WTC11 (cell line): ENCODE measurements around the gene CITED4. TPM values are rescaled to one million over a fixed set of nuclear protein-coding genes. Genes with fewer than 3 reads are reported as not detected.

ENCODE experiments used
- ATAC-seq: fragments of 200-7000 bp; cut with Tn5 transposase; 2 replicates; pipeline ENCODE4 v1.10.0; 2021; ENCODE audit warnings: mild to moderate bottlenecking, moderate library complexity
- CTCF ChIA-PET: fragments of 300-600 bp; sonication (Branson Sonifier 250); formaldehyde crosslinking; loops from one replicate; lab custom pipeline; 2021; ENCODE audit warnings: antibody characterized with exemption; lab: Charles Lee
- POLR2A ChIA-PET: fragments of 350-600 bp; sonication (Branson Sonifier 250); formaldehyde crosslinking; loops from one replicate; lab custom pipeline; 2021; ENCODE audit warnings: antibody characterized with exemption; lab: Charles Lee
- DNase-seq: peaks from one replicate; pipeline ENCODE4 v3.0.0; 2021; ENCODE audit warnings: low spot score
- H3K27ac Mint-ChIP-seq: 2 replicates; pipeline ENCODE4 v1.8.0; 2021; ENCODE audit warnings: mixed read lengths
- H3K27me3 Mint-ChIP-seq: 2 replicates; pipeline ENCODE4 v1.8.0; 2021; ENCODE audit warnings: low read depth, mild to moderate bottlenecking, moderate library complexity, mixed read lengths
- H3K36me3 Mint-ChIP-seq: 2 replicates; pipeline ENCODE4 v1.8.0; 2021; ENCODE audit warnings: mixed read lengths
- H3K4me1 Mint-ChIP-seq: 2 replicates; pipeline ENCODE4 v1.8.0; 2022; ENCODE audit warnings: mixed read lengths
- H3K4me3 Mint-ChIP-seq: 2 replicates; pipeline ENCODE4 v1.8.0; 2021; ENCODE audit warnings: mild to moderate bottlenecking, moderate library complexity, mixed read lengths
- H3K9me3 Mint-ChIP-seq: 2 replicates; pipeline ENCODE4 v1.8.0; 2021; ENCODE audit warnings: mixed read lengths
- CBFB ChIP-seq: sonication (generic); formaldehyde crosslinking; IDR thresholded peaks from 2 replicates; pipeline ENCODE4 v1.8.1; 2022; ENCODE audit warnings: mild to moderate bottlenecking, low read depth, missing genetic modification reagents
- E2F4 ChIP-seq: sonication (generic); formaldehyde crosslinking; IDR thresholded peaks from 2 replicates; pipeline ENCODE4 v1.8.1; 2022; ENCODE audit warnings: low read depth, mild to moderate bottlenecking, moderate library complexity, missing genetic modification reagents, borderline replicate concordance
- ELF4 ChIP-seq: sonication (generic); formaldehyde crosslinking; IDR thresholded peaks from 2 replicates; pipeline ENCODE4 v1.8.1; 2022; ENCODE audit warnings: low read depth, mild to moderate bottlenecking, moderate library complexity, missing genetic modification reagents
- FOXK1 ChIP-seq: sonication (generic); formaldehyde crosslinking; IDR thresholded peaks from 2 replicates; pipeline ENCODE4 v1.8.0; 2022; ENCODE audit warnings: mild to moderate bottlenecking, moderate library complexity, missing genetic modification reagents
- GRHL2 ChIP-seq: fragments of 250-450 bp; sonication (Bioruptor Pico); IDR thresholded peaks from 2 replicates; pipeline ENCODE4 v1.8.0; 2022; ENCODE audit warnings: mild to moderate bottlenecking, moderate library complexity; ENCODE audit not compliant: insufficient replicate concordance, severe bottlenecking
- IRF1 ChIP-seq: sonication (generic); formaldehyde crosslinking; IDR thresholded peaks from 2 replicates; pipeline ENCODE4 v1.8.0; 2023; ENCODE audit warnings: missing genetic modification reagents
- JAZF1 ChIP-seq: fragments of 250-450 bp; sonication (Bioruptor Pico); IDR thresholded peaks from 2 replicates; pipeline ENCODE4 v1.9.0; 2021; ENCODE audit warnings: moderate library complexity, mild to moderate bottlenecking, inconsistent platforms
- PRDM15 ChIP-seq: sonication (generic); formaldehyde crosslinking; IDR thresholded peaks from 2 replicates; pipeline ENCODE4 v1.8.0; 2022; ENCODE audit warnings: missing genetic modification reagents
- SOX15 ChIP-seq: fragments of 250-450 bp; sonication (Bioruptor Pico); IDR thresholded peaks from 2 replicates; pipeline ENCODE4 v1.9.0; 2021; ENCODE audit warnings: mild to moderate bottlenecking
- SP1 ChIP-seq: sonication (generic); formaldehyde crosslinking; conservative IDR thresholded peaks from 2 replicates; pipeline ENCODE4 v1.8.1; 2022; ENCODE audit warnings: missing genetic modification reagents
- TEAD1 ChIP-seq: sonication (generic); formaldehyde crosslinking; IDR thresholded peaks from 2 replicates; pipeline ENCODE4 v1.8.0; 2022; ENCODE audit warnings: mild to moderate bottlenecking, missing genetic modification reagents
- TEAD4 ChIP-seq: sonication (generic); formaldehyde crosslinking; IDR thresholded peaks from 2 replicates; pipeline ENCODE4 v1.8.0; 2022; ENCODE audit warnings: mild to moderate bottlenecking, missing genetic modification reagents
- TP53 ChIP-seq: sonication (generic); formaldehyde crosslinking; IDR thresholded peaks from 2 replicates; pipeline ENCODE4 v1.8.1; 2023; ENCODE audit warnings: mild to moderate bottlenecking, missing genetic modification reagents
- ZNF138 ChIP-seq: sonication (generic); formaldehyde crosslinking; conservative IDR thresholded peaks from 2 replicates; pipeline ENCODE4 v1.8.1; 2022; ENCODE audit warnings: mild to moderate bottlenecking, moderate library complexity, missing genetic modification reagents
- ZNF317 ChIP-seq: sonication (generic); formaldehyde crosslinking; IDR thresholded peaks from 2 replicates; pipeline ENCODE4 v1.8.1; 2023; ENCODE audit warnings: low read depth, mild to moderate bottlenecking, moderate library complexity, missing genetic modification reagents, borderline replicate concordance
- ZNF423 ChIP-seq: fragments of 250-450 bp; sonication (Bioruptor Pico); IDR thresholded peaks from 2 replicates; pipeline ENCODE4 v2.1.2; 2022; ENCODE audit warnings: mild to moderate bottlenecking, moderate library complexity
- ZNF671 ChIP-seq: fragments of 250-450 bp; sonication (Bioruptor Pico); IDR thresholded peaks from 2 replicates; pipeline ENCODE4 v1.8.0; 2021; ENCODE audit warnings: mild to moderate bottlenecking
- total RNA-seq: library from RNA; stranded (reverse); gene quantifications from 3 replicates; pipeline ENCODE4 v1.2.3, GENCODE V29; 2021
- TF ChIP-seq, protein P1 (sequence below): sonication (generic); formaldehyde crosslinking; IDR thresholded peaks from 2 replicates; pipeline ENCODE4 v1.8.0; 2023; ENCODE audit warnings: missing genetic modification reagents, mild to moderate bottlenecking, borderline replicate concordance
- TF ChIP-seq, protein P2 (sequence below): sonication (generic); formaldehyde crosslinking; IDR thresholded peaks from 2 replicates; pipeline ENCODE4 v1.8.1; 2023; ENCODE audit warnings: mild to moderate bottlenecking, missing genetic modification reagents
- TF ChIP-seq, protein P3 (sequence below): sonication (generic); formaldehyde crosslinking; IDR thresholded peaks from 2 replicates; pipeline ENCODE4 v1.8.1; 2023; ENCODE audit warnings: mild to moderate bottlenecking, missing genetic modification reagents, moderate library complexity
- TF ChIP-seq, protein P4 (sequence below): fragments of 200-600 bp; IDR thresholded peaks from 2 replicates; pipeline ENCODE4 v1.8.0; 2022; ENCODE audit warnings: antibody characterized with exemption

CITED4 gene
- total RNA-seq, 1 experiment from 2014 or later = 24.6 TPM

GRCh38 chr1:40878906-40879305 is 16.7 kb upstream of the CITED4 start:
- ATAC-seq (no peak), DNase-seq (no peak)
- Mint-ChIP-seq H3K4me1 (peaks cover 15% of the 10 kb centered on the region), H3K9me3 (peaks cover 15% of the 10 kb centered on the region), H3K4me3 (no peak overlapping the region), H3K36me3 (peaks cover 13% of the 10 kb centered on the region), H3K27me3 (peaks cover 18% of the 10 kb centered on the region), H3K27ac (no peak overlapping the region)
- CTCF ChIA-PET = interaction anchor here (0.7 to 1.1 kb wide), 2 partner anchors 16 to 23 kb away, joined by 3 to 5 read pairs; partner anchors contain the start of gene CITED4
- POLR2A ChIA-PET = no interaction called here
- TF ChIP-seq TEAD4 = no peak
- TF ChIP-seq IRF1 (CRISPR knock-in tag) = no peak
- no peak for TF ChIP-seq ZNF317 (CRISPR knock-in tag)
- no peak for TF ChIP-seq ELF4 (CRISPR knock-in tag)
- TF ChIP-seq GRHL2 = no peak
- TF ChIP-seq JAZF1 = no peak
- TF ChIP-seq FOXK1 (CRISPR knock-in tag) = no peak
- TF ChIP-seq TP53 (CRISPR knock-in tag) = no peak
- no peak for TF ChIP-seq ZNF671 (CRISPR knock-in tag)
- no peak for TF ChIP-seq PRDM15 (CRISPR knock-in tag)
- no peak for TF ChIP-seq SOX15 (CRISPR knock-in tag)
- TF ChIP-seq ZNF423 (CRISPR knock-in tag) = no peak
- no peak for TF ChIP-seq TEAD1 (CRISPR knock-in tag)
- no peak for TF ChIP-seq SP1 (CRISPR knock-in tag)
- TF ChIP-seq CBFB (CRISPR knock-in tag) = no peak
- no peak for TF ChIP-seq E2F4
- TF ChIP-seq, protein P1, sequence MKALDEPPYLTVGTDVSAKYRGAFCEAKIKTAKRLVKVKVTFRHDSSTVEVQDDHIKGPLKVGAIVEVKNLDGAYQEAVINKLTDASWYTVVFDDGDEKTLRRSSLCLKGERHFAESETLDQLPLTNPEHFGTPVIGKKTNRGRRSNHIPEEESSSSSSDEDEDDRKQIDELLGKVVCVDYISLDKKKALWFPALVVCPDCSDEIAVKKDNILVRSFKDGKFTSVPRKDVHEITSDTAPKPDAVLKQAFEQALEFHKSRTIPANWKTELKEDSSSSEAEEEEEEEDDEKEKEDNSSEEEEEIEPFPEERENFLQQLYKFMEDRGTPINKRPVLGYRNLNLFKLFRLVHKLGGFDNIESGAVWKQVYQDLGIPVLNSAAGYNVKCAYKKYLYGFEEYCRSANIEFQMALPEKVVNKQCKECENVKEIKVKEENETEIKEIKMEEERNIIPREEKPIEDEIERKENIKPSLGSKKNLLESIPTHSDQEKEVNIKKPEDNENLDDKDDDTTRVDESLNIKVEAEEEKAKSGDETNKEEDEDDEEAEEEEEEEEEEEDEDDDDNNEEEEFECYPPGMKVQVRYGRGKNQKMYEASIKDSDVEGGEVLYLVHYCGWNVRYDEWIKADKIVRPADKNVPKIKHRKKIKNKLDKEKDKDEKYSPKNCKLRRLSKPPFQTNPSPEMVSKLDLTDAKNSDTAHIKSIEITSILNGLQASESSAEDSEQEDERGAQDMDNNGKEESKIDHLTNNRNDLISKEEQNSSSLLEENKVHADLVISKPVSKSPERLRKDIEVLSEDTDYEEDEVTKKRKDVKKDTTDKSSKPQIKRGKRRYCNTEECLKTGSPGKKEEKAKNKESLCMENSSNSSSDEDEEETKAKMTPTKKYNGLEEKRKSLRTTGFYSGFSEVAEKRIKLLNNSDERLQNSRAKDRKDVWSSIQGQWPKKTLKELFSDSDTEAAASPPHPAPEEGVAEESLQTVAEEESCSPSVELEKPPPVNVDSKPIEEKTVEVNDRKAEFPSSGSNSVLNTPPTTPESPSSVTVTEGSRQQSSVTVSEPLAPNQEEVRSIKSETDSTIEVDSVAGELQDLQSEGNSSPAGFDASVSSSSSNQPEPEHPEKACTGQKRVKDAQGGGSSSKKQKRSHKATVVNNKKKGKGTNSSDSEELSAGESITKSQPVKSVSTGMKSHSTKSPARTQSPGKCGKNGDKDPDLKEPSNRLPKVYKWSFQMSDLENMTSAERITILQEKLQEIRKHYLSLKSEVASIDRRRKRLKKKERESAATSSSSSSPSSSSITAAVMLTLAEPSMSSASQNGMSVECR (CRISPR knock-in tag) = no peak

- no peak for DNase-seq
- no peak for TF ChIP-seq ZNF138 (CRISPR knock-in tag)
- TF ChIP-seq, protein P2, sequence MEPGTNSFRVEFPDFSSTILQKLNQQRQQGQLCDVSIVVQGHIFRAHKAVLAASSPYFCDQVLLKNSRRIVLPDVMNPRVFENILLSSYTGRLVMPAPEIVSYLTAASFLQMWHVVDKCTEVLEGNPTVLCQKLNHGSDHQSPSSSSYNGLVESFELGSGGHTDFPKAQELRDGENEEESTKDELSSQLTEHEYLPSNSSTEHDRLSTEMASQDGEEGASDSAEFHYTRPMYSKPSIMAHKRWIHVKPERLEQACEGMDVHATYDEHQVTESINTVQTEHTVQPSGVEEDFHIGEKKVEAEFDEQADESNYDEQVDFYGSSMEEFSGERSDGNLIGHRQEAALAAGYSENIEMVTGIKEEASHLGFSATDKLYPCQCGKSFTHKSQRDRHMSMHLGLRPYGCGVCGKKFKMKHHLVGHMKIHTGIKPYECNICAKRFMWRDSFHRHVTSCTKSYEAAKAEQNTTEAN (CRISPR knock-in tag) = no peak
- TF ChIP-seq, protein P3, sequence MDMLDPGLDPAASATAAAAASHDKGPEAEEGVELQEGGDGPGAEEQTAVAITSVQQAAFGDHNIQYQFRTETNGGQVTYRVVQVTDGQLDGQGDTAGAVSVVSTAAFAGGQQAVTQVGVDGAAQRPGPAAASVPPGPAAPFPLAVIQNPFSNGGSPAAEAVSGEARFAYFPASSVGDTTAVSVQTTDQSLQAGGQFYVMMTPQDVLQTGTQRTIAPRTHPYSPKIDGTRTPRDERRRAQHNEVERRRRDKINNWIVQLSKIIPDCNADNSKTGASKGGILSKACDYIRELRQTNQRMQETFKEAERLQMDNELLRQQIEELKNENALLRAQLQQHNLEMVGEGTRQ = no peak
- TF ChIP-seq, protein P4, sequence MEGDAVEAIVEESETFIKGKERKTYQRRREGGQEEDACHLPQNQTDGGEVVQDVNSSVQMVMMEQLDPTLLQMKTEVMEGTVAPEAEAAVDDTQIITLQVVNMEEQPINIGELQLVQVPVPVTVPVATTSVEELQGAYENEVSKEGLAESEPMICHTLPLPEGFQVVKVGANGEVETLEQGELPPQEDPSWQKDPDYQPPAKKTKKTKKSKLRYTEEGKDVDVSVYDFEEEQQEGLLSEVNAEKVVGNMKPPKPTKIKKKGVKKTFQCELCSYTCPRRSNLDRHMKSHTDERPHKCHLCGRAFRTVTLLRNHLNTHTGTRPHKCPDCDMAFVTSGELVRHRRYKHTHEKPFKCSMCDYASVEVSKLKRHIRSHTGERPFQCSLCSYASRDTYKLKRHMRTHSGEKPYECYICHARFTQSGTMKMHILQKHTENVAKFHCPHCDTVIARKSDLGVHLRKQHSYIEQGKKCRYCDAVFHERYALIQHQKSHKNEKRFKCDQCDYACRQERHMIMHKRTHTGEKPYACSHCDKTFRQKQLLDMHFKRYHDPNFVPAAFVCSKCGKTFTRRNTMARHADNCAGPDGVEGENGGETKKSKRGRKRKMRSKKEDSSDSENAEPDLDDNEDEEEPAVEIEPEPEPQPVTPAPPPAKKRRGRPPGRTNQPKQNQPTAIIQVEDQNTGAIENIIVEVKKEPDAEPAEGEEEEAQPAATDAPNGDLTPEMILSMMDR = no peak
Observed at GRCh38 chr1:40877698-40878097, 15.5 kb upstream of the CITED4 start.

More at GRCh38 chr1:40877698-40878097, 15.5 kb upstream of the CITED4 start:
- CTCF ChIA-PET = interaction anchor here (0.8 to 1.9 kb wide), 6 partner anchors 15 to 75 kb away, joined by 3 to 23 read pairs (median 4); partner anchors contain the start of gene CITED4
- Mint-ChIP-seq H3K27ac (no peak overlapping the region), H3K4me3 (no peak overlapping the region), H3K27me3 (peaks cover 9% of the 10 kb centered on the region), H3K4me1 (peaks cover 12% of the 10 kb centered on the region), H3K36me3 (peaks cover 13% of the 10 kb centered on the region), H3K9me3 (peaks cover 15% of the 10 kb centered on the region)
- POLR2A ChIA-PET = interaction anchor here (1.0 kb wide), 1 partner anchor 11 kb away, joined by 3 read pairs; no protein-coding TSS in a partner anchor
- ATAC-seq = peak; percentile 74
